Measurements from ENCODE around the gene DDX55.

The DDX55 gene

GRCh38 chr12:123667771-123668170 is 65.9 kb downstream of the DDX55 start:
- peaks cover 8 to 13% of the 10 kb centered on the region in 2 donors for H3K4me1 Mint-ChIP-seq (ENCODE audit: low read depth in 2 of 2)
- H3K4me3 Mint-ChIP-seq: no peak overlapping the region
- H3K27me3 Mint-ChIP-seq: no peaks in the 10 kb centered on the region
- H3K36me3 Mint-ChIP-seq (ENCODE audit: insufficient read depth): peaks cover 5% of the 10 kb centered on the region
- no peak for DNase-seq
- no peaks in the 10 kb centered on the region for H3K9me3 Mint-ChIP-seq
- ATAC-seq (replicated peaks): no peak
- H3K27ac Mint-ChIP-seq: no peak overlapping the region
